Fibroblast of lung (primary cell): ENCODE results near the gene SLC33A1. TPM values are rescaled to one million over a fixed set of nuclear protein-coding genes. Genes with fewer than 3 reads are reported as not detected.

ENCODE experiments used
- DNase-seq, 2 donors: peaks; one replicate each; pipeline versions ENCODE4 v3.0.0 to v3.0.0-alpha.2; 2010; ENCODE audit warnings: low read depth in 2 of 2
- H2AFZ ChIP-seq: 2 replicates; pipeline ENCODE4 v1.5.1; 2012; ENCODE audit warnings: low read length, control low read depth, inconsistent platforms
- H3K27ac ChIP-seq: 2 replicates; pipeline ENCODE4 v1.5.1; 2011; ENCODE audit warnings: low read length, control low read depth; ENCODE audit not compliant: insufficient read depth
- H3K27me3 ChIP-seq: 2 replicates; pipeline ENCODE4 v1.5.1; 2011; ENCODE audit warnings: mild to moderate bottlenecking, low read length; ENCODE audit not compliant: control insufficient read depth, insufficient read depth
- H3K36me3 ChIP-seq: 2 replicates; pipeline ENCODE4 v1.5.1; 2011; ENCODE audit warnings: low read length; ENCODE audit not compliant: control insufficient read depth, insufficient read depth
- H3K4me1 ChIP-seq: 2 replicates; pipeline ENCODE4 v1.5.1; 2011; ENCODE audit warnings: low read length; ENCODE audit not compliant: control insufficient read depth, insufficient read depth; ENCODE audit errors: extremely low read depth
- H3K4me2 ChIP-seq: 2 replicates; pipeline ENCODE4 v1.5.1; 2011; ENCODE audit warnings: low read length, control low read depth; ENCODE audit not compliant: insufficient read depth; ENCODE audit errors: extremely low read depth
- H3K4me3 ChIP-seq, 4 experiments: fragments of 200-600 bp in 1 of 4; sonication (generic) in 1 of 4; replicated peaks in 1 of 4; 2 replicates each; pipeline ENCODE4 v1.5.1; 2011 to 2016; ENCODE audit warnings: low read length in 4 of 4, low read depth in 3 of 4, mild to moderate bottlenecking in 3 of 4, control low read depth in 2 of 4, inconsistent platforms in 1 of 4, mixed read lengths in 1 of 4; ENCODE audit not compliant: insufficient read depth in 1 of 4; ENCODE audit errors: control extremely low read depth in 1 of 4
- H3K79me2 ChIP-seq: 2 replicates; pipeline ENCODE4 v1.5.1; 2012; ENCODE audit warnings: mild to moderate bottlenecking, low read length, inconsistent platforms; ENCODE audit not compliant: control insufficient read depth, insufficient read depth
- H3K9ac ChIP-seq: 2 replicates; pipeline ENCODE4 v1.5.1; 2011; ENCODE audit warnings: mild to moderate bottlenecking, low read length, control low read depth; ENCODE audit not compliant: insufficient read depth
- H3K9me3 ChIP-seq: 2 replicates; pipeline ENCODE4 v1.5.1; 2012; ENCODE audit warnings: low read depth, low read length; ENCODE audit not compliant: control insufficient read depth, insufficient read depth
- H4K20me1 ChIP-seq: 2 replicates; pipeline ENCODE4 v1.5.1; 2011; ENCODE audit warnings: low read length; ENCODE audit not compliant: control insufficient read depth, insufficient read depth; ENCODE audit errors: extremely low read depth
- EZH2 ChIP-seq: IDR thresholded peaks from 2 replicates; pipeline ENCODE4 v1.5.1; 2012; ENCODE audit warnings: low read length, control low read depth, mild to moderate bottlenecking; ENCODE audit errors: missing control alignments
- polyA plus RNA-seq, 2 donors: library from polyadenylated mRNA; depleted of rRNA in 1 of 2; stranded (reverse) in 1 of 2; unstranded in 1 of 2; fragments of >200 nt; gene quantifications; 2 replicates each; pipeline ENCODE4 v1.2.1, GENCODE V29; 2011 to 2012; ENCODE audit warnings: missing spikeins in 1 of 2
- total RNA-seq: library from RNA; depleted of rRNA; stranded (reverse); fragments of >200 nt; gene quantifications from 2 replicates; pipeline ENCODE4 v1.2.1, GENCODE V29; 2014
- TF ChIP-seq, protein P1 (sequence below), 2 donors: IDR thresholded peaks in 1 of 2; conservative IDR thresholded peaks in 1 of 2; 1 replicate in 1 of 2; 2 replicates in 1 of 2; pipeline ENCODE4 v1.5.1; 2011 to 2012; ENCODE audit warnings: low read length in 2 of 2, control low read depth in 1 of 2, inconsistent platforms in 1 of 2, low read depth in 1 of 2, mild to moderate bottlenecking in 1 of 2

Gene SLC33A1
- total and polyA plus RNA-seq, 2 donors (not counting 1 experiment from before 2014, with no cell fraction given) = 21.5 to 22.7 TPM

DNA sequence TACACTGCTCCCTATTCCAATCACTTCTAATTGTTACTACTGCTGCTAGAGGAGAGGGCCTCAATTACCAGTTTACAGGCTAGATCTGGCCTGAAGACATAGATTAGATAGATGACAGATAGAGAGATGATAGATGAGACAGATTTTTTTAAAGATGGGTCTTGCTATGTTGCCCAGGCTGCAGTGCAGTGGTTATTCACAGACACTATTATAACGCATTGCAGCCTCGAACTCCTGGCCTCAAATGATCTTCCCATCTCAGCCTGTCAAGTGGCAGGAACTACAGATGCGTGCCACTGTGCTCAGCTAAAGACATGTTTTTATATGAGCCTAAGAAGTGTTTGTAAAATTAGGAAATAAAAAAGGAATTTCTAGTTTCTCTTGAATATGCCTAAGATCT lies 6.2 kb downstream of the SLC33A1 start:
- no peak overlapping the region for H3K27ac ChIP-seq
- H3K9me3 ChIP-seq = no peaks in the 10 kb centered on the region
- no peak for DNase-seq
- no peak overlapping the region for H3K4me3 ChIP-seq
- H3K27me3 ChIP-seq = no peaks in the 10 kb centered on the region
- peaks cover 44% of the 10 kb centered on the region for H3K79me2 ChIP-seq
- H3K36me3 ChIP-seq = no peaks in the 10 kb centered on the region
- no peak for TF ChIP-seq EZH2
- TF ChIP-seq, protein P1, sequence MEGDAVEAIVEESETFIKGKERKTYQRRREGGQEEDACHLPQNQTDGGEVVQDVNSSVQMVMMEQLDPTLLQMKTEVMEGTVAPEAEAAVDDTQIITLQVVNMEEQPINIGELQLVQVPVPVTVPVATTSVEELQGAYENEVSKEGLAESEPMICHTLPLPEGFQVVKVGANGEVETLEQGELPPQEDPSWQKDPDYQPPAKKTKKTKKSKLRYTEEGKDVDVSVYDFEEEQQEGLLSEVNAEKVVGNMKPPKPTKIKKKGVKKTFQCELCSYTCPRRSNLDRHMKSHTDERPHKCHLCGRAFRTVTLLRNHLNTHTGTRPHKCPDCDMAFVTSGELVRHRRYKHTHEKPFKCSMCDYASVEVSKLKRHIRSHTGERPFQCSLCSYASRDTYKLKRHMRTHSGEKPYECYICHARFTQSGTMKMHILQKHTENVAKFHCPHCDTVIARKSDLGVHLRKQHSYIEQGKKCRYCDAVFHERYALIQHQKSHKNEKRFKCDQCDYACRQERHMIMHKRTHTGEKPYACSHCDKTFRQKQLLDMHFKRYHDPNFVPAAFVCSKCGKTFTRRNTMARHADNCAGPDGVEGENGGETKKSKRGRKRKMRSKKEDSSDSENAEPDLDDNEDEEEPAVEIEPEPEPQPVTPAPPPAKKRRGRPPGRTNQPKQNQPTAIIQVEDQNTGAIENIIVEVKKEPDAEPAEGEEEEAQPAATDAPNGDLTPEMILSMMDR (conservative IDR thresholded peaks at IDR 0.05 in 1 of 2, IDR thresholded peaks at IDR 0.05 in 1 of 2; ENCODE audit: low read depth in 1 of 2, low read length in 2 of 2) = no peak
- H3K9ac ChIP-seq = no peak overlapping the region
- H3K4me2 ChIP-seq = no peak overlapping the region
- H2AFZ ChIP-seq = no peak overlapping the region
- no peaks in the 10 kb centered on the region for H4K20me1 ChIP-seq
- H3K4me1 ChIP-seq = no peaks in the 10 kb centered on the region

- no peaks in the 10 kb centered on the region for H4K20me1 ChIP-seq
- TF ChIP-seq EZH2 = no peak
- TF ChIP-seq, protein P1 (conservative IDR thresholded peaks at IDR 0.05 in 1 of 2, IDR thresholded peaks at IDR 0.05 in 1 of 2; ENCODE audit: low read depth in 1 of 2, low read length in 2 of 2) = no peak
- no peak overlapping the region for H3K27ac ChIP-seq
- H2AFZ ChIP-seq = no peak overlapping the region
- no peak overlapping the region for H3K9ac ChIP-seq
- no peaks in the 10 kb centered on the region for H3K4me1 ChIP-seq
- H3K36me3 ChIP-seq = no peaks in the 10 kb centered on the region
- no peaks in the 10 kb centered on the region for H3K9me3 ChIP-seq
- no peaks in the 10 kb centered on the region for H3K27me3 ChIP-seq
- no peak overlapping the region for H3K4me3 ChIP-seq
- peak in 1 of 2 donors; percentile 60 for DNase-seq
- H3K4me2 ChIP-seq = no peak overlapping the region
- H3K79me2 ChIP-seq = peaks cover 26% of the 10 kb centered on the region
These were observed 8.1 kb downstream of the SLC33A1 start for GRCh38 chr3:155846119-155846518.

- Histone ChIP-seq H2AFZ (no peak overlapping the region), H3K9ac (no peak overlapping the region), H3K27ac (no peak overlapping the region), H3K4me3 (no peak overlapping the region), H3K9me3 (no peaks in the 10 kb centered on the region), H4K20me1 (no peaks in the 10 kb centered on the region), H3K27me3 (no peaks in the 10 kb centered on the region), H3K36me3 (no peaks in the 10 kb centered on the region), H3K4me1 (no peaks in the 10 kb centered on the region), H3K4me2 (no peak overlapping the region), H3K79me2 (peaks cover 14% of the 10 kb centered on the region)
- TF ChIP-seq, protein P1 (conservative IDR thresholded peaks at IDR 0.05 in 1 of 2, IDR thresholded peaks at IDR 0.05 in 1 of 2; ENCODE audit: low read depth in 1 of 2, low read length in 2 of 2) = no peak
- no peak for TF ChIP-seq EZH2
- no peak for DNase-seq
These were observed 10.7 kb downstream of the SLC33A1 start for GRCh38 chr3:155843569-155843968.
